HG03025 (cell line): ENCODE measurements around the gene ACTA2.

ENCODE experiments used
- ATAC-seq: cut with Tn5 transposase; IDR thresholded peaks from one replicate; pipeline ENCODE4 v1.9.1; 2021; ENCODE audit warnings: mild to moderate bottlenecking, moderate library complexity; ENCODE audit not compliant: unreplicated experiment, low FRiP score

Gene ACTA2

GRCh38 chr10:88898727-88899126, 53.8 kb downstream of the ACTA2 start:
- ATAC-seq = no peak

GRCh38 chr10:88896994-88897853, 55.3 kb downstream of the ACTA2 start:
- ATAC-seq = no peak

GRCh38 chr10:88896372-88896993, 56.1 kb downstream of the ACTA2 start:
- ATAC-seq = no peak

GRCh38 chr10:88895250-88895649, 57.3 kb downstream of the ACTA2 start:
- ATAC-seq = no peak

- ATAC-seq = no peak
These were observed 59.0 kb downstream of the ACTA2 start for GRCh38 chr10:88893611-88894010.

GRCh38 chr10:88892222-88892967, 60.2 kb downstream of the ACTA2 start:
- ATAC-seq = no peak

GRCh38 chr10:88890681-88891381, 61.7 kb downstream of the ACTA2 start:
- no peak for ATAC-seq

GRCh38 chr10:88889559-88890337, 62.8 kb downstream of the ACTA2 start:
- ATAC-seq = peak; percentile 60

GRCh38 chr10:88888810-88889445, 63.6 kb downstream of the ACTA2 start:
- no peak for ATAC-seq

- ATAC-seq = peak; percentile 39
These were observed 66.0 kb downstream of the ACTA2 start for GRCh38 chr10:88886557-88886956.
